Measurements from ENCODE around the gene PTPRD.

DNA sequence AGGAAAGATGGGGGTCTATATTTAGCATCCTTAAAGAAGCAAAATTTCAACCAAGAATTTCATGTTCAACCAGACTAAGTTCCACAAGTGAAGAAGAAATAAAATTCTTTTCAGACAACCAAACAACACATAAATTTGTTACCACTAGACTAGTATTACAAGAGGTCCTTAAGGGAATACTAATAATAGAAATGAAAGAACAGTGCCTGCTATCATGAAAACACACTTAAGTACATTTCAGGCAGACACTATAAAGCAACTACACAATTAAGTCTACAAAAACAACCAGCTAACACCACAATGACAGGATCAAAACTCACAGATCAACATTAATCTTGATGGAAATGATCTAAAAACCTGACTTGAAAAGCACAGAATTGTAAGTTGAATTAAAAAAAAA is 477.2 kb downstream of the PTPRD start:
- TF ChIP-seq, protein P1, sequence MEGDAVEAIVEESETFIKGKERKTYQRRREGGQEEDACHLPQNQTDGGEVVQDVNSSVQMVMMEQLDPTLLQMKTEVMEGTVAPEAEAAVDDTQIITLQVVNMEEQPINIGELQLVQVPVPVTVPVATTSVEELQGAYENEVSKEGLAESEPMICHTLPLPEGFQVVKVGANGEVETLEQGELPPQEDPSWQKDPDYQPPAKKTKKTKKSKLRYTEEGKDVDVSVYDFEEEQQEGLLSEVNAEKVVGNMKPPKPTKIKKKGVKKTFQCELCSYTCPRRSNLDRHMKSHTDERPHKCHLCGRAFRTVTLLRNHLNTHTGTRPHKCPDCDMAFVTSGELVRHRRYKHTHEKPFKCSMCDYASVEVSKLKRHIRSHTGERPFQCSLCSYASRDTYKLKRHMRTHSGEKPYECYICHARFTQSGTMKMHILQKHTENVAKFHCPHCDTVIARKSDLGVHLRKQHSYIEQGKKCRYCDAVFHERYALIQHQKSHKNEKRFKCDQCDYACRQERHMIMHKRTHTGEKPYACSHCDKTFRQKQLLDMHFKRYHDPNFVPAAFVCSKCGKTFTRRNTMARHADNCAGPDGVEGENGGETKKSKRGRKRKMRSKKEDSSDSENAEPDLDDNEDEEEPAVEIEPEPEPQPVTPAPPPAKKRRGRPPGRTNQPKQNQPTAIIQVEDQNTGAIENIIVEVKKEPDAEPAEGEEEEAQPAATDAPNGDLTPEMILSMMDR (conservative IDR thresholded peaks at IDR 0.05; ENCODE audit: low read depth, low read length) = no peak
- TF ChIP-seq CHD1 (IDR thresholded peaks at IDR 0.05; ENCODE audit: low read depth, low read length) (no peak), MXI1 (IDR thresholded peaks at IDR 0.05; ENCODE audit: borderline replicate concordance, low read depth, low read length) (no peak), RAD21 (IDR thresholded peaks at IDR 0.05; ENCODE audit: low read length) (no peak), MAFK (IDR thresholded peaks at IDR 0.05; ENCODE audit: low read depth, low read length) (no peak), SMC3 (IDR thresholded peaks at IDR 0.05; ENCODE audit: low read depth, low read length) (no peak), RFX5 (IDR thresholded peaks at IDR 0.05; ENCODE audit: low read depth, low read length) (no peak), POLR2A (IDR thresholded peaks at IDR 0.05; ENCODE audit: low read depth, low read length) (no peak), CEBPB (IDR thresholded peaks at IDR 0.05; ENCODE audit: low read depth, low read length) (no peak)
- TF ChIP-seq, protein P2, sequence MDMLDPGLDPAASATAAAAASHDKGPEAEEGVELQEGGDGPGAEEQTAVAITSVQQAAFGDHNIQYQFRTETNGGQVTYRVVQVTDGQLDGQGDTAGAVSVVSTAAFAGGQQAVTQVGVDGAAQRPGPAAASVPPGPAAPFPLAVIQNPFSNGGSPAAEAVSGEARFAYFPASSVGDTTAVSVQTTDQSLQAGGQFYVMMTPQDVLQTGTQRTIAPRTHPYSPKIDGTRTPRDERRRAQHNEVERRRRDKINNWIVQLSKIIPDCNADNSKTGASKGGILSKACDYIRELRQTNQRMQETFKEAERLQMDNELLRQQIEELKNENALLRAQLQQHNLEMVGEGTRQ (IDR thresholded peaks at IDR 0.05; ENCODE audit: low read depth, low read length) = no peak
